Body of pancreas (tissue), 4 donors: ENCODE results near the gene ACOT6.

Source experiments
- POLR2A ChIP-seq, 3 donors: fragments of 450-650 bp; IDR thresholded peaks; one replicate each; pipeline ENCODE4 v1.6.1; 2016; ENCODE audit warnings: antibody characterized with exemption in 3 of 3, mild to moderate bottlenecking in 2 of 3
- TF ChIP-seq, protein P1 (sequence below), 7 experiments: fragments of 450-650 bp in 4 of 7; fragments of 200-600 bp in 3 of 7; sonication (generic) in 3 of 7; IDR thresholded peaks; one replicate each; pipeline ENCODE4 v1.5.1; 2016 to 2019; ENCODE audit warnings: antibody characterized with exemption in 7 of 7

DNA sequence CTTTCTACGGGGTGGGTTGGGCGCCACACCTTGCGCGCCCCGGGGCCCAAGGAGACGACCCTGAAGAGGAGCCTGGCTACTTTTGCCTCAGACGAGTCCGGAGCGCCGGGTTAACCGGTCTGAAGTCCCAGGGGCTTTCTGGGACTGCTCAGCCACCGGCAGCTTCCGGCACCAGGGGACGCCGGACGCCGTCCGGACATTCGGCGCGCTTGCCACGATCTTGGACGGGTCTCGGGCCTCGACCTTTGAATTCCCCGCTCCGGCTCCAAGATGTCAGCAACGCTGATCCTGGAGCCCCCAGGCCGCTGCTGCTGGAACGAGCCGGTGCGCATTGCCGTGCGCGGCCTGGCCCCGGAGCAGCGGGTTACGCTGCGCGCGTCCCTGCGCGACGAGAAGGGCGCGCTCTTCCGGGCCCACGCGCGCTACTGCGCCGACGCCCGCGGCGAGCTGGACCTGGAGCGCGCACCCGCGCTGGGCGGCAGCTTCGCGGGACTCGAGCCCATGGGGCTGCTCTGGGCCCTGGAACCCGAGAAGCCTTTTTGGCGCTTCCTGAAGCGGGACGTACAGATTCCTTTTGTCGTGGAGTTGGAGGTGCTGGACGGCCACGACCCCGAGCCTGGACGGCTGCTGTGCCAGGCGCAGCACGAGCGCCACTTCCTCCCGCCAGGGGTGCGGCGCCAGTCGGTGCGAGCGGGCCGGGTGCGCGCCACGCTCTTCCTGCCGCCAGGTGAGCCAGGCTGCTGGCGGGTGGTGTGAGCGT lies 20.4 kb upstream of the ACOT6 start, which contains the start of gene ACOT4:
- TF ChIP-seq, protein P1, sequence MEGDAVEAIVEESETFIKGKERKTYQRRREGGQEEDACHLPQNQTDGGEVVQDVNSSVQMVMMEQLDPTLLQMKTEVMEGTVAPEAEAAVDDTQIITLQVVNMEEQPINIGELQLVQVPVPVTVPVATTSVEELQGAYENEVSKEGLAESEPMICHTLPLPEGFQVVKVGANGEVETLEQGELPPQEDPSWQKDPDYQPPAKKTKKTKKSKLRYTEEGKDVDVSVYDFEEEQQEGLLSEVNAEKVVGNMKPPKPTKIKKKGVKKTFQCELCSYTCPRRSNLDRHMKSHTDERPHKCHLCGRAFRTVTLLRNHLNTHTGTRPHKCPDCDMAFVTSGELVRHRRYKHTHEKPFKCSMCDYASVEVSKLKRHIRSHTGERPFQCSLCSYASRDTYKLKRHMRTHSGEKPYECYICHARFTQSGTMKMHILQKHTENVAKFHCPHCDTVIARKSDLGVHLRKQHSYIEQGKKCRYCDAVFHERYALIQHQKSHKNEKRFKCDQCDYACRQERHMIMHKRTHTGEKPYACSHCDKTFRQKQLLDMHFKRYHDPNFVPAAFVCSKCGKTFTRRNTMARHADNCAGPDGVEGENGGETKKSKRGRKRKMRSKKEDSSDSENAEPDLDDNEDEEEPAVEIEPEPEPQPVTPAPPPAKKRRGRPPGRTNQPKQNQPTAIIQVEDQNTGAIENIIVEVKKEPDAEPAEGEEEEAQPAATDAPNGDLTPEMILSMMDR (IDR thresholded peaks at IDR 0.05): peak in 5 of 7 experiments; percentile 26 to 58 (median 50)
- TF ChIP-seq POLR2A (IDR thresholded peaks at IDR 0.05): peak; percentile 27 to 62 (median 42)
